Body of pancreas (tissue), 4 donors: Measurements from ENCODE around the gene HAUS6.
A peak's percentile ranks its signal among the peaks of the same experiment; 100 is the strongest.

ENCODE experiments used
- POLR2A ChIP-seq, 3 donors: fragments of 450-650 bp; IDR thresholded peaks; one replicate each; pipeline ENCODE4 v1.6.1; 2016; ENCODE audit warnings: antibody characterized with exemption in 3 of 3, mild to moderate bottlenecking in 2 of 3
- TF ChIP-seq, protein P1 (sequence below), 7 experiments: fragments of 450-650 bp in 4 of 7; fragments of 200-600 bp in 3 of 7; sonication (generic) in 3 of 7; IDR thresholded peaks; one replicate each; pipeline ENCODE4 v1.5.1; 2016 to 2019; ENCODE audit warnings: antibody characterized with exemption in 7 of 7

DNA sequence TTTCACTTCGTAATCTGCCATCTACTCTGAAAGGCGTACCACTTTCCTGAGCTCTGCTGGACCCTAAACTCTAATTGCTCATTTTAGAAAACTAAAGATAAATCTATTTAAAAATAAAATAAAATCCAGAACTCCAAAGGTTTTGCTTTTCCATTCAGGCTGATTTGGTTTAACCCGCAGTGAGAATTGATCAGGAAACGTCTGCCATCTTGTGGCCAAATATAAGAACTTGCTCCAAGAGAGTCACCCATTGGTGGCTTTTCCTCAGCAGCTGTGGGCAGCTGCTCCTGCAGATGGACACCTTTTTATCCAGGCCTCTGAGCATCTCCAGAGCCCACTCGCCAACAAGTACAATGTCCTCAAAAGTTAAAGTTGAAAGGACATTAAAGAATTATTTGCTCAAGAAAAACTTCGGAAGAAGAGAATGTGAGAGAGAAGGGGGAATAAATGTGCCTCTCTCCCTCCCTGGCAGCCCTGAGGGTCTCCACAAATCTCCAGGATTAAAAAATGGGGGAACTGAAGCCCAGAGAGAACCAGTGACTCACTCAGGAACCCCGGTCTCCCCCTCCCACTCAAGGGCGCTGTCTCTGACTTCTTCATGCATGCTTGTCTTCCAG, 73.8 kb downstream of the HAUS6 start:
- TF ChIP-seq POLR2A (IDR thresholded peaks at IDR 0.05): no peak
- TF ChIP-seq, protein P1, sequence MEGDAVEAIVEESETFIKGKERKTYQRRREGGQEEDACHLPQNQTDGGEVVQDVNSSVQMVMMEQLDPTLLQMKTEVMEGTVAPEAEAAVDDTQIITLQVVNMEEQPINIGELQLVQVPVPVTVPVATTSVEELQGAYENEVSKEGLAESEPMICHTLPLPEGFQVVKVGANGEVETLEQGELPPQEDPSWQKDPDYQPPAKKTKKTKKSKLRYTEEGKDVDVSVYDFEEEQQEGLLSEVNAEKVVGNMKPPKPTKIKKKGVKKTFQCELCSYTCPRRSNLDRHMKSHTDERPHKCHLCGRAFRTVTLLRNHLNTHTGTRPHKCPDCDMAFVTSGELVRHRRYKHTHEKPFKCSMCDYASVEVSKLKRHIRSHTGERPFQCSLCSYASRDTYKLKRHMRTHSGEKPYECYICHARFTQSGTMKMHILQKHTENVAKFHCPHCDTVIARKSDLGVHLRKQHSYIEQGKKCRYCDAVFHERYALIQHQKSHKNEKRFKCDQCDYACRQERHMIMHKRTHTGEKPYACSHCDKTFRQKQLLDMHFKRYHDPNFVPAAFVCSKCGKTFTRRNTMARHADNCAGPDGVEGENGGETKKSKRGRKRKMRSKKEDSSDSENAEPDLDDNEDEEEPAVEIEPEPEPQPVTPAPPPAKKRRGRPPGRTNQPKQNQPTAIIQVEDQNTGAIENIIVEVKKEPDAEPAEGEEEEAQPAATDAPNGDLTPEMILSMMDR (IDR thresholded peaks at IDR 0.05): peak; percentile 53 to 84 (median 68)
